Measurements from ENCODE around the gene ZNF687.
A peak's percentile ranks its signal among the peaks of the same experiment; 100 is the strongest.
"Not testable (repeated sequence)": the region's sequence is repeated elsewhere in the genome, so short reads cannot be mapped to it uniquely, and the experiment has no call there.

Gene ZNF687

DNA sequence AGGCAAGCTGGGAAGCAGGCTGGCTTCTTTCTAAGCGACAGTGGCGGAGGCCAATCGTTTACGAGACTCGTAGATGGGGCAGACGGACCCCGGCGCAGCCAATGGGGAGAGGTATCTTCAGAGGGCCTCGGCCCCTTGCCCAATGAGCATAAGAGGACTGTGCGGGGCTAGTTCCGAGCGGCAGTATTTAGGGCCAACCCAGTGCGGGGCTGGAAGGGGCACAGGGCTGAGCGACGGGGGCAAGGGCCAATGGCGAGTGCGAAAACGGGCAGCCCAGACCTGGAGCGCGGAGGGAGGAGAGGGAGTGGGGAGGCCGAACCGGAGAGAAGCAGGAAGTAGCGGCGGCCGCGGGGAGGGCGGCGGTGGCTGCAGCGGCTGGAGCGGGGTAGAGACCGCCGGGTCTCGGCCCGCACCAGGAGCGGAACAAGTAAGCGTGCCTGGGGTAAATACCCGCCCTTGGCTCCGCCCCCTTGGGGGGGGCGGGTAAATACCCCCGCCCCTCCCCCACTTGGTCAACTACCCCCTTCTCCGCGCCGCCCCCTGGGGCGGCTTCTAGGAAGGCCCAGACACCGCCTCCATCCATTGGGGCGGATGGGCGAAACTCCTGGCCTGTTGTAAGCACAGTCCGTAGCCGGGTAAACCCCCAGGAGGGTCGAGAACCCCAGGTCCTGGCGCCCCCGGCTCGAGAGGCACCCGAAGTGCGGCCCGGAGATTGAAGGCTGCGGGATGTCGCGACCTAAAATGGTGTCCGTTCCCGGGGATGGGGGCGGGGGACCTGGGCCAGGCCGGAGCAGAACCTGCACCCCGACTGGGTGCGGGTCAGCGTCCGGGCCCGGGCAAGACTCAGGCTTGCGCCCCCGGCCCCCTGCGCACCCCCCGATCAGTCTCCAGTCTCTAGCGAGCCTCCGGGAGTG lies at the start of gene ZNF687:
Gene ZNF687 (plus strand): TSS at position 331 of the 914 bp plus-strand sequence. CDS start 3,993 bp downstream, outside the sequence.
- DNase-seq (ENCODE audit: low read depth), result peak; percentile 99

DNA sequence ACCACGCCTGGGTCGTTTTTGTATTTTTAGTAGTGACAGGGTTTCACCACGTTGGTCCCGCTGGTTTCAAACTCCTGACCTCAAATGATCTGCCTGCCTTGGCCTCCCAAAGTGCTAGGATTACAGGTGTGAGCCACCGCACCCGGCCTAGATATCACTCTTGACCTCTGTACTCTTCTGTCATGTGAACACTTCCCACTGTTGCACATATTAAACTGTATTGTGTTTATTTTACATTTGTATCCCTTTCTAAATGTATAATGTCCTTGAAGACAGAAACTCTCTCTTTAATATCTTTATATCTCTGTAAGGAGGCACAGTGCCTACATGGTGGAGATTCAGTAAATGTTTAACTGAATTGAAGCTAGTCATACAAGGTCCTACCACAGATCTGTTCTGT lies 46.9 kb upstream of the ZNF687 start:
- no peak for DNase-seq (ENCODE audit: low read depth)

DNA sequence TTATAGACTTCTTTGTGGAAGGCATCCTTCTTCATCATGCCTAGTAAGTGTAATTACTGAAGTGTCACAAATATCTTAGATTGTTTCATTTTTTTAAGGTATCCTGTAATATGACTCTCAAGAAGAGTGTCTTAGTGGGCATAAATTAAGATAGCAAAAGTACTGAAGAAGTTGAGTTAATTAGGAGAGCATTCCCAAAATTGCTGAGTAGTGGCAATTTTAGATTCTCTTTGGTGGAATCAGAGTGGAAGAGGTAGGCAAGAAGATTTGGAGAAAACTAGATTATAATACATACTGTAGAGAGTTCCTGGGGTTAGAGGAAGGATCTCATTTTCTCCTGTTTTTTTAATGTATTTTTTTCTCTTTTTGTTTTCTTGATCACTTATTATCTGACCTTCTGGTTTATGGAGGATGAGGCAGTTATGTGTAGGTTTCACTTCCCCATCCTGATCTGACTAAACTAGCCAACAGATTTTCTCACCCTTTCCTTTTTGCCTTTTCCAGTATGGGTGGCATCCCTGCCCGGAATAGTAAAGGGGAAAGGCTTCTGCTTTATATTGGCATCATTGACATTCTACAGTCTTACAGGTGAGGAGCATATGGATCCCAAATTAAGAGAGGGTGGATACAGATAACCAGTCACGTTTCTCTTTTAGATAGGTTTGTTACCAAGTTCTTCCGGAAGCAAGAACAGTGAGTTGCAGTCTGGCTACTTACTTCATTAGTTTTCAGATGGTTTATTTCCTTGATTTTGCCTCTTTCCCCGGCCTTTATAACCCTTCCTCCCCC lies 44.2 kb upstream of the ZNF687 start:
- no peak for DNase-seq (ENCODE audit: low read depth)

GRCh38 chr1:151238467-151238739 lies 43.7 kb upstream of the ZNF687 start:
- DNase-seq (ENCODE audit: low read depth), result no peak

DNA sequence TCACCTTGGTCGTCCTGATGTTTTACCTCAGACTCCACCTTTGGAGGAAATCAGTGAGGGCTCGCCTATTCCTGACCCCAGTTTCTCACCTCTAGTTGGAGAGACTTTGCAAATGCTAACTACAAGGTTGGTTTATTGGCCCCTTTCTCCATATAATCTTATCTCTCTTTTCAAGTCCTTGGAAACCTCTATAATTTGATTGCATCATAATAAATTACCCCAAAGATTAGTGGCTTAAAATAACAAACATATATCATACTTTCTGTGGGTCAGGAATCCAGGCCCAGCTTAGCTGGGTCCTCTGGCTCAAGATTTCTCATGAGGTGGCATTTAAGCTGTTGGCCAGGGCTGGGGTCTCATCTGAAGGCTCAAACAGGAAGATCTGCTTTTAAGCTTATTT lies 39.7 kb upstream of the ZNF687 start:
- DNase-seq (ENCODE audit: low read depth), result no peak

DNA sequence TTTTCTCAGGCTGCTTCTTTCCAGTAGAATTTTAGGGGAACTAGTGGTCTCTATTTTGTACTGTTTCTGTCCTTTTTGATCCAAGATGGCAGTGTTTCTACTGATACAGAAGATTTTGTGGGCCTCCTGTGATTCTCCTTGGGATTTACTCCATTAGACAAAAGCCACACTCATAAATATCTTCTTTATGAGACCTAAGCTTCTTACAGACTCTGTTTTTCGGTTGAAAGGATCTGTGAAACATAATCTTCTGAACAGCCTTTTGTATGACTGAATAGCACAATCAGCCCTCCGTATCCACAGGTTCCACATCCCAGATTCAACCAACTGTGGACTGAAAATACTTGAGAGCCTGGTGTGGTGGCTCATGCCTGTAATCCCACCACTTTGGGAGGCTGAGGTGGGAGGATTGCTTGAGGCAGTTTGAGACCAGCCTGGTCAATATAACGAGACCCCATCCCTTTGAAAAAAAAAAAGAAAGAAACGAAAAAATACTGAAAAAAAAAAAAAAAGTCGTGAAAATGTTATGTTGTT lies 38.3 kb upstream of the ZNF687 start:
- no peak for DNase-seq (ENCODE audit: low read depth)

GRCh38 chr1:151246786-151247185 lies 35.3 kb upstream of the ZNF687 start:
- no peak for DNase-seq (ENCODE audit: low read depth)

GRCh38 chr1:151251656-151252470 lies 30.2 kb upstream of the ZNF687 start:
- DNase-seq (ENCODE audit: low read depth), result peak; percentile 52

DNA sequence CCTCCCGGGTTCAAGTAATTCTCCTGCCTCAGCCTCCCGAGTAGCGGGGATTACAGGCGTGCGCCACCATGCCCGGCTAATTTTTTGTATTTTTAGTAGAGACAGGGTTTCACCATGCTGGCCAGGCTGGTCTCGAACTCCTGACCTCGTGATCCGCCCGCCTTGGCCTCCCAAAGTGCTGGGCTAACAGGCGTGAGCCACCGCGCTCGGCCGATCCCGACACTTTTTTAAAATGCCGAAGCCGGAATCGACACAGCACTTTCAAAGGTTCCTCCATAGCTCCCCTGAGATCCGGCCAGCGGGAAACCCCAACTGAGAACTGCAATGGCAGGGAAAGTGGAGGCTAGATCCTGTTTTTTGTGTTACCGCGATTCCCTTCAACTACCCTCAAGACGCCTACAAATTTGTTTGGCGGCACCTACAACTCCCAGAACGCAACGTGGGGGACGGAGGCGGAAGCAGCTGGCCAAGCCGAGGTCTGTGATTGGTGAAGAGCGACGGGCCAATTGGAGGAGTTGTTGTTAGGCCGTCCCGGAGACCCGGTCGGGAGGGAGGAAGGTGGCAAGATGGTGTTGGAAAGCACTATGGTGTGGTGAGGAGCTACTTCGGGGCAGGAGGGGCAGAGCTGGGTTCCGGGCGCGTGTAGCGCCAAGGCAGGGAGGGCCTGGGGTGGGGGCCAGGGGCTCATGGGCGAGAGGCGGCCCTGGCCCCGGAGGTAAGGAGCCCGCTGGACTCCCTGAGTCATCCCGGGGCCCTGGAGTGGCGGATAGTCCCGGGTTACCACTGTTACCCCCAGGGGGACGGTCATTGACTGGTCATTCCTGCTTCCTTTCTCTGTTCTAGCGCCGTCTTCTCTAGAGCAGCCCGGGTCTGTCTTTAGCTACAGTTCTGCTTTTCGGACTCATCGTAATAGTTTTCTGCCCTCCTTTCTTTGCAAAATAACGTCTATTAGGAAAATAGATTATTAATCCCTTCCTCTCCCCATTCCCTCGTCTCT lies 27.6 kb upstream of the ZNF687 start, which contains the start of gene PSMD4:
Gene PSMD4 (plus strand): TSS at position 518 of the 997 bp plus-strand sequence. CDS start 49 bp downstream, at position 567.
- DNase-seq (ENCODE audit: low read depth), result peak; percentile 94

- no peak for DNase-seq (ENCODE audit: low read depth)
These were observed 26.7 kb upstream of the ZNF687 start for GRCh38 chr1:151255381-151255780.

GRCh38 chr1:151259351-151259750 lies 22.7 kb upstream of the ZNF687 start:
- DNase-seq (ENCODE audit: low read depth), result no peak

DNA sequence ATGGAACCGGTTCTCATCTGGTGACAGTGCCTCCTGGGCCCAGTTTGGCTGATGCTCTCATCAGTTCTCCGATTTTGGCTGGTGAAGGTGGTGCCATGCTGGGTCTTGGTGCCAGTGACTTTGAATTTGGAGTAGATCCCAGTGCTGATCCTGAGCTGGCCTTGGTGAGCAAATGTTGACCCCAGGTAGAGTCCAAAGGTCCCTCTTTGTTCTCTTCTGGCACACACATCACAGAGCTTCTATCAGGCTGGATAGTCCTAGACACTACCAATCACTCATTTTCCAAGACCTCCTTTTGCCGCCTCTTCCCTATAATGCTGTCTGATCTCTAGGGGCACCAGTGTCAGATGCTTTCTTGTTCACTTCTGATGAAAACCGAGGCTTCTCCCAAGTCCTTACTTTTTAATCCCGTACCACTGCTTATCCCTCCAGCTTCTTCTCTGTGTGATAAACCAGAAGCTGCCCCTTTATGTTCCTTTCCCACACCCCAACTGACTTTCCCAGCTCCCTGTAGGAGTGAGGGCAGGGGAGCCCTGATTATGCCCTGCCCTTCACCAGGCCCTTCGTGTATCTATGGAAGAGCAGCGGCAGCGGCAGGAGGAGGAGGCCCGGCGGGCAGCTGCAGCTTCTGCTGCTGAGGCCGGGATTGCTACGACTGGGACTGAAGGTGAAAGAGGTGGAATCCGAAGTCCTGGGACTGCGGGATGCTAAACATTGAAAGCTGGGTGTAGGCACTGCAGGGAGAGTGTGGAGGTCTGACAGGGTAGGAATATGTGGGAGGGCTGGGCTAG lies 16.5 kb upstream of the ZNF687 start:
- DNase-seq (ENCODE audit: low read depth), result no peak

DNA sequence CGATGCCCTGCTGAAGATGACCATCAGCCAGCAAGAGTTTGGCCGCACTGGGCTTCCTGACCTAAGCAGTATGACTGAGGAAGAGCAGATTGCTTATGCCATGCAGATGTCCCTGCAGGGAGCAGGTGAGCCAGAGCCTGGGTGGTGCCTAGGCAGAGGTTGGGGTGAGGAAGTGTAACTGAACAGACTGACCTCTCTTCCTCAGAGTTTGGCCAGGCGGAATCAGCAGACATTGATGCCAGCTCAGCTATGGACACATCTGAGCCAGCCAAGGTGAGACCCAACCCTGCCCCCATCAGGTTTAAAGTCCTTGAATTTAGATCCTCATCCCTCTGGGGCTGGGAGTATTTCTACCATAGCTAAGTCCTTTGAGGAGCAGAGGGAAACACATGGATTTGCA lies 15.8 kb upstream of the ZNF687 start:
- DNase-seq (ENCODE audit: low read depth), result no peak

DNA sequence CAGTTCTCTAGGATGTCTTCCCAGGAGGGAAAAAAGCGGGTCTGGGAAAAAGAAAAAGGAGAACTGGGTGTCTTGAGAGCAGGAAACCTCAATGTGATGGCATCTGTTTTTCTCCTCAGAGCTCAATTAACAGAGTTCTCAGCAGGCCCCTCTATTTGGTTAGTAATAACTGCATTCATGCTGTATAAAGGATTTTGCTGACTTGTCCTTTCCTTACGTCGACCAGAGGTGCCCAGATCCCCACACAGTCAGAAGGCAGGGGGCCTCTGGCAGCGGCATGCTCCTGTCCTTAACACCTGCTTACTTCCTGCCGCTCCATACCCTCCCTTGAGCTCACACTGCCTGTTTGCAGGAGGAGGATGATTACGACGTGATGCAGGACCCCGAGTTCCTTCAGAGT lies 15.3 kb upstream of the ZNF687 start:
- DNase-seq (ENCODE audit: low read depth), result no peak

GRCh38 chr1:151267760-151268159 lies 14.3 kb upstream of the ZNF687 start:
- DNase-seq (ENCODE audit: low read depth), result no peak

- no peak for DNase-seq (ENCODE audit: low read depth)
These were observed 8.1 kb upstream of the ZNF687 start for GRCh38 chr1:151273924-151274466.

- DNase-seq (ENCODE audit: low read depth), result not testable (repeated sequence)
These were observed 6.8 kb upstream of the ZNF687 start for GRCh38 chr1:151275341-151275740.

- DNase-seq (ENCODE audit: low read depth), result no peak
These were observed 4.8 kb upstream of the ZNF687 start for GRCh38 chr1:151277249-151277648.

DNA sequence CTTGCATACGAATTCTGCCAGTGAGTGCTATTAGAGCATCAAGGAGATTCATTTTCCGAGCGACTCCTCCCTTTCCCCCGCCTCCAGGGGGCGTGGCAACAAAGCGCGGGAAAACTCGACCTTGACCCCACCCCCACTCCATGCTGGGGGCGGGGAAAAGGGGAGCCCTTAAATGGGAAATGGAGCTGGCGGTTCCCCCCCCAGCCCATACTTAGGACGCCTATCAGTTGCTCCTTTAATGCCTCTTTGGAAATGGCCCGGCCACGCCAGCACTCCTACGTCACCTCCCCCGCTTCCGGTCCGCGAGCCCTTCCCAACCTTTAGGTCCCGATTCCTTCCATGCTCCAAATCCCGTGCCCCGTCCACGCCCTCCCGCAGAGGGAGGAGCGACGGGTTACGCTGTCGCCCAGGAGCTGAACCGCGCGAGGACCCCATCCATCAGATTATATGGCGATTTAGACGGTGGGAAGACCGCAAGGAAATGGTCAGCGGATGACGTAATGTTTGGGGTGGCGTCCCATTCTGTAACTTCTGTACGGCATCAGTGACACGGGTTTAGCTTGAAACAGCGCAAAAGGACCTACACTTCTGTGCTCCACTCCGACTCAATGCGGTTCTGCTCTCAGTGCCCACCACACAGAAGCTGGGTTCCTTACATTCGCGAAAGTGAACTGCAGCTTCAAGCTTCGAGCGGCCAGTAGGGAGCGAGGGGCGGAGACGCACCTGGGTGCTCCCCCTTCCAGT lies 702 bp upstream of the ZNF687 start:
- peak; percentile 96 for DNase-seq (ENCODE audit: low read depth)

Measured in CMK (cell line).